ENCODE results near the gene RNF34.
A peak's percentile ranks its signal among the peaks of the same experiment; 100 is the strongest.

Gene RNF34

GRCh38 chr12:121391619-121392324 is 8.1 kb upstream of the RNF34 start:
- no peaks in the 10 kb centered on the region for H3K79me2 ChIP-seq (ENCODE audit: insufficient read depth, low read length)
- H3K9me2 ChIP-seq (replicated peaks; ENCODE audit: low read depth, low read length), result no peaks in the 10 kb centered on the region
- peak overlapping the region; percentile 32 for H3K4me2 ChIP-seq (ENCODE audit: low read depth, low read length, poor library complexity, severe bottlenecking)
- no peaks in the 10 kb centered on the region for H3K9me3 ChIP-seq (ENCODE audit: insufficient read depth, low read depth, low read length)
- 0 out of 2 replicates have a peak overlapping the region, but pooled peaks have one; percentile 55 for H2AFZ ChIP-seq (ENCODE audit: low read length)
- H3K36me3 ChIP-seq (ENCODE audit: insufficient read depth, low read length), result no peaks in the 10 kb centered on the region
- no peaks in the 10 kb centered on the region for H3F3A ChIP-seq (ENCODE audit: low read depth)
- H3K4me3 ChIP-seq (ENCODE audit: low read length, poor library complexity, severe bottlenecking), result no peak overlapping the region
- TF ChIP-seq, protein P1, sequence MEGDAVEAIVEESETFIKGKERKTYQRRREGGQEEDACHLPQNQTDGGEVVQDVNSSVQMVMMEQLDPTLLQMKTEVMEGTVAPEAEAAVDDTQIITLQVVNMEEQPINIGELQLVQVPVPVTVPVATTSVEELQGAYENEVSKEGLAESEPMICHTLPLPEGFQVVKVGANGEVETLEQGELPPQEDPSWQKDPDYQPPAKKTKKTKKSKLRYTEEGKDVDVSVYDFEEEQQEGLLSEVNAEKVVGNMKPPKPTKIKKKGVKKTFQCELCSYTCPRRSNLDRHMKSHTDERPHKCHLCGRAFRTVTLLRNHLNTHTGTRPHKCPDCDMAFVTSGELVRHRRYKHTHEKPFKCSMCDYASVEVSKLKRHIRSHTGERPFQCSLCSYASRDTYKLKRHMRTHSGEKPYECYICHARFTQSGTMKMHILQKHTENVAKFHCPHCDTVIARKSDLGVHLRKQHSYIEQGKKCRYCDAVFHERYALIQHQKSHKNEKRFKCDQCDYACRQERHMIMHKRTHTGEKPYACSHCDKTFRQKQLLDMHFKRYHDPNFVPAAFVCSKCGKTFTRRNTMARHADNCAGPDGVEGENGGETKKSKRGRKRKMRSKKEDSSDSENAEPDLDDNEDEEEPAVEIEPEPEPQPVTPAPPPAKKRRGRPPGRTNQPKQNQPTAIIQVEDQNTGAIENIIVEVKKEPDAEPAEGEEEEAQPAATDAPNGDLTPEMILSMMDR (conservative IDR thresholded peaks at IDR 0.05; ENCODE audit: low read length), result no peak
- no peak for TF ChIP-seq EZH2phosphoT487 (IDR thresholded peaks at IDR 0.05; ENCODE audit: borderline replicate concordance)
- peaks cover 3% of the 10 kb centered on the region for H3K4me1 ChIP-seq (ENCODE audit: insufficient read depth, low read length, poor library complexity, severe bottlenecking)
- H3K9ac ChIP-seq (ENCODE audit: low read depth, low read length, poor library complexity, severe bottlenecking), result no peak overlapping the region
- H4K20me1 ChIP-seq (ENCODE audit: insufficient read depth, low read length, poor library complexity, severe bottlenecking), result no peaks in the 10 kb centered on the region
- no peaks in the 10 kb centered on the region for H3K27me3 ChIP-seq (ENCODE audit: insufficient read depth, low read length, poor library complexity, severe bottlenecking)

DNA sequence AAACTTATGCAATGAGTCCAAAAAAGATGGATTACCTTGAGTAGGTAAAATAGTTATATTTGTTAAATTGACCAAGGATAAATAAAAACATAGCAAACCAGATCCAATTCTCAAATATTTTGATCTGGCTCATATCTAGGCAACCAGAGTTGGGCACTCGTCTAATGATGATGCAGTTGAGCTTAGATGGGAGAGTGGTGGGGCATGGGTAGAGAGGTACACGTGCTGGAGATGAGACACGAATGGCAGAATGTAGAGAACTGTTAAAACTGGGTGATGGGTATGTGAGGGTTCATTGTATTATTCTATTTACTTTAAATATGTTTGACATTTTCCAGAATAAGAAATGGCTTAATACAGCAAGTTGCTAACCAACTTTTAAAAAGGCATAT is 7.6 kb upstream of the RNF34 start:
- Histone ChIP-seq H3K9me3 (ENCODE audit: insufficient read depth, low read depth, low read length) (no peaks in the 10 kb centered on the region), H3F3A (ENCODE audit: low read depth) (no peaks in the 10 kb centered on the region), H3K27me3 (ENCODE audit: insufficient read depth, low read length, poor library complexity, severe bottlenecking) (no peaks in the 10 kb centered on the region), H4K20me1 (ENCODE audit: insufficient read depth, low read length, poor library complexity, severe bottlenecking) (no peaks in the 10 kb centered on the region), H3K4me1 (ENCODE audit: insufficient read depth, low read length, poor library complexity, severe bottlenecking) (peaks cover 3% of the 10 kb centered on the region), H3K9me2 (replicated peaks; ENCODE audit: low read depth, low read length) (no peaks in the 10 kb centered on the region), H2AFZ (ENCODE audit: low read length) (no peak overlapping the region), H3K79me2 (ENCODE audit: insufficient read depth, low read length) (no peaks in the 10 kb centered on the region), H3K36me3 (ENCODE audit: insufficient read depth, low read length) (no peaks in the 10 kb centered on the region), H3K4me3 (ENCODE audit: low read length, poor library complexity, severe bottlenecking) (no peak overlapping the region), H3K4me2 (ENCODE audit: low read depth, low read length, poor library complexity, severe bottlenecking) (no peak overlapping the region), H3K9ac (ENCODE audit: low read depth, low read length, poor library complexity, severe bottlenecking) (no peak overlapping the region)
- TF ChIP-seq, protein P1 (conservative IDR thresholded peaks at IDR 0.05; ENCODE audit: low read length), result no peak
- no peak for TF ChIP-seq EZH2phosphoT487 (IDR thresholded peaks at IDR 0.05; ENCODE audit: borderline replicate concordance)

GRCh38 chr12:121397521-121397920 is 2.4 kb upstream of the RNF34 start:
- Histone ChIP-seq H3K4me3 (ENCODE audit: low read length, poor library complexity, severe bottlenecking) (no peak overlapping the region), H4K20me1 (ENCODE audit: insufficient read depth, low read length, poor library complexity, severe bottlenecking) (peaks cover 21% of the 10 kb centered on the region), H3K9me3 (ENCODE audit: insufficient read depth, low read depth, low read length) (no peaks in the 10 kb centered on the region), H3K9ac (ENCODE audit: low read depth, low read length, poor library complexity, severe bottlenecking) (no peak overlapping the region), H3K9me2 (replicated peaks; ENCODE audit: low read depth, low read length) (no peaks in the 10 kb centered on the region), H2AFZ (ENCODE audit: low read length) (no peak overlapping the region), H3K79me2 (ENCODE audit: insufficient read depth, low read length) (peaks cover 38% of the 10 kb centered on the region), H3K4me2 (ENCODE audit: low read depth, low read length, poor library complexity, severe bottlenecking) (no peak overlapping the region), H3F3A (ENCODE audit: low read depth) (no peaks in the 10 kb centered on the region), H3K27me3 (ENCODE audit: insufficient read depth, low read length, poor library complexity, severe bottlenecking) (no peaks in the 10 kb centered on the region), H3K36me3 (ENCODE audit: insufficient read depth, low read length) (no peaks in the 10 kb centered on the region), H3K4me1 (ENCODE audit: insufficient read depth, low read length, poor library complexity, severe bottlenecking) (peaks cover 27% of the 10 kb centered on the region)
- no peak for TF ChIP-seq EZH2phosphoT487 (IDR thresholded peaks at IDR 0.05; ENCODE audit: borderline replicate concordance)
- TF ChIP-seq, protein P1 (conservative IDR thresholded peaks at IDR 0.05; ENCODE audit: low read length), result no peak
